AG04450 (cell line): ENCODE results near the gene SMIM8. TPM values are rescaled to one million over a fixed set of nuclear protein-coding genes. Genes with fewer than 3 reads are reported as not detected.

Experiments
- CTCF ChIA-PET: fragments of 300-600, 350-600 bp; formaldehyde crosslinking; extraction: SDS; loops from one replicate; lab custom pipeline; 2022; ENCODE audit warnings: antibody characterized with exemption, inconsistent platforms; lab: Charles Lee
- POLR2A ChIA-PET: fragments of 350-600 bp; formaldehyde crosslinking; extraction: SDS; loops from one replicate; lab custom pipeline; 2021; ENCODE audit warnings: antibody characterized with exemption, inconsistent platforms; lab: Yijun Ruan, JAX
- DNase-seq: peaks from one replicate; pipeline ENCODE4 v3.0.0-alpha.2; 2011; ENCODE audit warnings: low read depth, low spot score
- H3K27ac ChIP-seq: one replicate; pipeline ENCODE4 v1.5.1; 2012; ENCODE audit warnings: low read depth, low read length, control low read depth
- H3K27me3 ChIP-seq: one replicate; pipeline ENCODE4 v1.6.0; 2012; ENCODE audit warnings: low read length; ENCODE audit not compliant: control insufficient read depth, insufficient read depth
- H3K4me3 ChIP-seq: 2 replicates; pipeline ENCODE4 v1.5.1; 2011; ENCODE audit warnings: mild to moderate bottlenecking, low read depth, low read length, control low read depth
- H3K9me3 ChIP-seq: 2 replicates; pipeline ENCODE4 v1.5.1; 2012; ENCODE audit warnings: low read length; ENCODE audit not compliant: control insufficient read depth, insufficient read depth
- polyA plus RNA-seq: library from polyadenylated mRNA; depleted of rRNA; stranded (reverse); fragments of >200 nt; gene quantifications from 2 replicates; pipeline ENCODE4 v1.2.3, GENCODE V29; 2011
- TF ChIP-seq, protein P1 (sequence below): IDR thresholded peaks from 2 replicates; pipeline ENCODE4 v1.5.1; 2011; ENCODE audit warnings: low read depth, low read length, control low read depth, inconsistent platforms

Gene SMIM8
- polyA plus RNA-seq, 1 experiment, result 9.1 TPM

DNA sequence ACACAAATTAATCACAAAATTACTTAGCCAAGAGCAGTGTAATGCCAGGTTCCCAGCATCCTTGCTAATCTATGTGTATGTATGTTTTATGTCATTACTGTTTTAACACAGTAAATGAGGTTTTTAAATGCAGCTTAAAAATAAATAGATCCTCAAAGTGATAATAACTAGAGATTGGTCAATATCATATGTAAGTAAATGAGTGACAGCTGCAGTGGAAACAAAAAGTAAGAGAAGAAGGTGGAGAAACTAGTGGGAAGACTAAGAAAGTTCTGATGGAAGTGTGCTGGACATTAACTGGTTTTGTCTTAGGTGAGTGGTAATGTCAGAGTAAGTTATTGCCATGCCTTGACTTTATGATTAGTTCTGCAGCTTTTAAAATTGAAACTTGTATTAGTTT lies 8.6 kb downstream of the SMIM8 start:
- Histone ChIP-seq H3K27me3 (no peaks in the 10 kb centered on the region), H3K27ac (no peak overlapping the region), H3K4me3 (no peak overlapping the region), H3K9me3 (no peaks in the 10 kb centered on the region)
- DNase-seq, result no peak
- ChIA-PET CTCF (interaction anchor here (2.7 kb wide), 1 partner anchor 9 kb away, joined by 16 read pairs; the partner anchor contains the start of gene SMIM8), POLR2A (no interaction called here)
- TF ChIP-seq, protein P1, sequence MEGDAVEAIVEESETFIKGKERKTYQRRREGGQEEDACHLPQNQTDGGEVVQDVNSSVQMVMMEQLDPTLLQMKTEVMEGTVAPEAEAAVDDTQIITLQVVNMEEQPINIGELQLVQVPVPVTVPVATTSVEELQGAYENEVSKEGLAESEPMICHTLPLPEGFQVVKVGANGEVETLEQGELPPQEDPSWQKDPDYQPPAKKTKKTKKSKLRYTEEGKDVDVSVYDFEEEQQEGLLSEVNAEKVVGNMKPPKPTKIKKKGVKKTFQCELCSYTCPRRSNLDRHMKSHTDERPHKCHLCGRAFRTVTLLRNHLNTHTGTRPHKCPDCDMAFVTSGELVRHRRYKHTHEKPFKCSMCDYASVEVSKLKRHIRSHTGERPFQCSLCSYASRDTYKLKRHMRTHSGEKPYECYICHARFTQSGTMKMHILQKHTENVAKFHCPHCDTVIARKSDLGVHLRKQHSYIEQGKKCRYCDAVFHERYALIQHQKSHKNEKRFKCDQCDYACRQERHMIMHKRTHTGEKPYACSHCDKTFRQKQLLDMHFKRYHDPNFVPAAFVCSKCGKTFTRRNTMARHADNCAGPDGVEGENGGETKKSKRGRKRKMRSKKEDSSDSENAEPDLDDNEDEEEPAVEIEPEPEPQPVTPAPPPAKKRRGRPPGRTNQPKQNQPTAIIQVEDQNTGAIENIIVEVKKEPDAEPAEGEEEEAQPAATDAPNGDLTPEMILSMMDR, result no peak

DNA sequence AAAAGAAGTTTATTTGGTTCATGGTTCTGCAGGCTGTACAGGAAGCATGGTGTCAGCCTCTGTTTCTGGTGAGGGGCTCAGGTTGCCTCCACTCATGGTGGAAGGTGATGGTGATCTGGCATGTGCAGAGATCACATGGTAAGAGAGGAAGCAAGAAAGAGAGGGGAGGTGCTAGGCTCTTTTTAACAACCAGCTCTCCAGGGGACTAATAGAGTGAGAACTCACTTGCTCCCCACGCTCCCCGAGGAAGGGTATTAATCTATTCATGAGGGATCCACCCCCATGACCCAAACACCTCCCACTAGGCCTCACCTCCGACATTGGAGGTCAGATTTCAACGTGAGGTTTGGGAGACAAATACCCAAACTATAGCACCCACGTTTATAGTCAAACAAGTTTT lies 10.6 kb downstream of the SMIM8 start:
- TF ChIP-seq, protein P1, result no peak
- DNase-seq, result no peak
- no peak overlapping the region for H3K4me3 ChIP-seq
- POLR2A ChIA-PET, result no interaction called here
- H3K27ac ChIP-seq, result no peak overlapping the region
- no peaks in the 10 kb centered on the region for H3K9me3 ChIP-seq
- CTCF ChIA-PET, result interaction anchor here (2.7 kb wide), 1 partner anchor 11 kb away, joined by 16 read pairs; the partner anchor contains the start of gene SMIM8
- no peaks in the 10 kb centered on the region for H3K27me3 ChIP-seq

DNA sequence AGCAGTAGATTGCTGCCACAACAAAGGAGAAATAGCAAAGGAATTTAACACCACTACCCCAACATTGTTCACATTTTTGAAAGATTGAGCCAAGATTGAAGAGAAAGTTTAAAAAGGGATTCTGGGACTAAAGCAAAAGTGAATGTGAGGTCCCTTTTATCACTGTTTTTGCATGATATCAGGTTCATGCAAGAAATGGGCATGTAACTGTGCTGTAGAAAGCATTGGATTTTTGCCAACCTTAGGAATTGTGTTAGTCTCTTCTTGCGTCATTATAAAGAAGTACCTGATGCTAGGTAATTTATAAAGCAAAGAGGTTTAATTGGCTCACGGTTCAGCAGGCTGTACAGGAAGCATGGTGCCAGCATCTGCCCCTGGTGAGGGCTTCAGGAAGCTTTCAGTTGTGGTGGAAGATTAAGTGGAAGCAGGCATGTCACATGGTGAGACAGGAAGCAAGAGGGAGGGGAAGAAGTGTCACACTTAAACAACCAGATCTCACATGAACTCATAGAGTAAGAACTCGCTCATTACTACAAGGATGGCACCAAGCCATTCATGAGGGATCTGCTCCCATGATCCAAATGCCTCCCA lies 11.3 kb downstream of the SMIM8 start:
- TF ChIP-seq, protein P1, result no peak
- CTCF ChIA-PET, result interaction anchor here (3.0 kb wide), 1 partner anchor 12 kb away, joined by 17 read pairs; the partner anchor contains the start of gene SMIM8
- Histone ChIP-seq H3K9me3 (no peaks in the 10 kb centered on the region), H3K27ac (no peak overlapping the region), H3K4me3 (no peak overlapping the region), H3K27me3 (no peaks in the 10 kb centered on the region)
- DNase-seq, result no peak
- POLR2A ChIA-PET, result no interaction called here

DNA sequence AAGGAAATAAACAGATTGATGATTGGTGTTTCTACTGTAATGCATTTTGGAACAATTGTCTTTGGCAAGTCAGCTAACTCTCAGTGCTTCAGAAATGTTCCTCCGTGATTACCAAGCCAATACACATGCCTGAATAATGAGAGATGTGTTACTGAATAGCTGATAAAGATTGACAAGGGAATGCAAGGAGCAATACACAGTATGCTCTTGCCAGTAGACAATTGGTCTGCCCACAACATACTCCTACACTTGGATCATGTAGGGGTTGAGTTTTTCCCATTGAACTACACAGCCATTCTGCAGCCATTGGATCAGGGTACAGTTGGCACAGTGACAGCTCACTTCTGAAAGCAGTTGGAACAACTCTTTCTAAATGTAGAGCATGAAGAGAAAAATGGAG lies 12.3 kb downstream of the SMIM8 start:
- Histone ChIP-seq H3K9me3 (no peaks in the 10 kb centered on the region), H3K27ac (no peak overlapping the region)
- CTCF ChIA-PET, result interaction anchor here (3.0 kb wide), 1 partner anchor 13 kb away, joined by 17 read pairs; the partner anchor contains the start of gene SMIM8

DNA sequence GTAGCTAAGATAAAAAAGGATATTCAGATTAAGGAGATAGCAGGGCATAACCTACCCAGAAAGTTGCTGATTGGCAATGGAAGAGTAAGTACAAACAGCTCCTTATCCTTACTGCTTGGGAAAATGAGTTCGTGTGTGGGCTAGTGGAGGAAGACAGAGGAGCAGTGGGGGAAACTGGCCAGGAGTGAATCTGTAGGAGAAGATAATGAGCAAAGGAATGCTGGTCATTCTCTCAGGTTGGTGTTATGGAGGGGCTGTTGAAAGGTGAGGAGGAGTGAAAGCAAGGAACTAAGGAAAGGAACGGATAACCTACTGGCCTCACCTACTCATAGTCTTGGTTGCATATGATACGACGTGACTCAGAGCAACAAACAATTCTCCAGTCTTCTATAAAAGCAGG lies 14.0 kb downstream of the SMIM8 start:
- DNase-seq, result no peak
- H3K27ac ChIP-seq, result no peak overlapping the region
- ChIA-PET CTCF (interaction anchor here (3.0 kb wide), 1 partner anchor 14 kb away, joined by 17 read pairs; the partner anchor contains the start of gene SMIM8), POLR2A (no interaction called here)
- no peaks in the 10 kb centered on the region for H3K9me3 ChIP-seq
- no peaks in the 10 kb centered on the region for H3K27me3 ChIP-seq
- TF ChIP-seq, protein P1, result no peak
- no peak overlapping the region for H3K4me3 ChIP-seq

More for the DNA sequence above, 12.3 kb downstream of the SMIM8 start:
- no peak for DNase-seq
- H3K27me3 ChIP-seq, result no peaks in the 10 kb centered on the region
- TF ChIP-seq, protein P1, result no peak
- no peak overlapping the region for H3K4me3 ChIP-seq
- POLR2A ChIA-PET, result no interaction called here
